ENCODE data around the gene S100A6.

S100A6 gene

GRCh38 chr1:153503766-153504165 lies 32.0 kb downstream of the S100A6 start:
- no peak for DNase-seq (ENCODE audit: low read depth)

GRCh38 chr1:153498746-153499145 lies 37.0 kb downstream of the S100A6 start:
- DNase-seq (ENCODE audit: low read depth), result no peak

- no peak for DNase-seq (ENCODE audit: low read depth)
These were observed 40.3 kb downstream of the S100A6 start for GRCh38 chr1:153495536-153495935.

- peak; percentile 35 for DNase-seq (ENCODE audit: low read depth)
These were observed 40.7 kb downstream of the S100A6 start for GRCh38 chr1:153494976-153495535.

- DNase-seq (ENCODE audit: low read depth), result no peak
These were observed 42.3 kb downstream of the S100A6 start for GRCh38 chr1:153493343-153493960.

- DNase-seq (ENCODE audit: low read depth), result no peak
These were observed 45.3 kb downstream of the S100A6 start for GRCh38 chr1:153490272-153491051.

GRCh38 chr1:153488731-153489130 lies 47.1 kb downstream of the S100A6 start:
- no peak for DNase-seq (ENCODE audit: low read depth)

- no peak for DNase-seq (ENCODE audit: low read depth)
These were observed 48.1 kb downstream of the S100A6 start for GRCh38 chr1:153487707-153488106.

- no peak for DNase-seq (ENCODE audit: low read depth)
These were observed 49.9 kb downstream of the S100A6 start for GRCh38 chr1:153485863-153486262.
